Measurements from ENCODE around the gene SAP30. TPM values are rescaled to one million over a fixed set of nuclear protein-coding genes. Genes with fewer than 3 reads are reported as not detected.

Gene SAP30
- total RNA-seq, 1 donor from 2014 or later, result 13.0 TPM

DNA sequence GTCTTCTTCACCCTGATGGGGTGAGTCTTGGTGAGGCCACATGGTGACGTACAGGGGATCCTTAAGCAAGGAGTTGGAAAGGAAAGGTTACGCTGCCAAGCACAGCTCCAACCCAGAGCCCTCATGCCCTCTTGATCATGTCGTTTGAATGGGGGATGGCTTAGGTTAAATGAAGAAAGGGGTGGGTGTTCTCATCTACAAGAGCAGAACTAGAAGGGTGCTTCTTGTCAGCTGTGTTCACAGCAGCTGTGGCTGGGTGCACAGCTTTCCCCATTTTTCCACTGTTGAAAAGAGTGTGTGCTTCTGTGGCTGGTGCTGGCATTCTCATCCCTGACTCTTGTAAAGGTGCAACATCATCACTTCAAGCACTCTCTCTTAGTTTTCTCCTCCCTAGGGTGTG lies 43.7 kb downstream of the SAP30 start:
- intact Hi-C loops (cut with DNase I), result no loop called here
- Histone ChIP-seq H3K27ac (no peak overlapping the region), H3K36me3 (no peaks in the 10 kb centered on the region), H3K9me3 (no peaks in the 10 kb centered on the region), H3K4me1 (no peaks in the 10 kb centered on the region), H3K4me3 (no peak overlapping the region), H3K27me3 (no peaks in the 10 kb centered on the region)
- DNase-seq (ENCODE audit: extremely low spot score in 2 of 2), result no peak
- TF ChIP-seq POLR2A (IDR thresholded peaks at IDR 0.05) (no peak), POLR2AphosphoS5 (IDR thresholded peaks at IDR 0.05; ENCODE audit: insufficient read depth in 1 of 2, low read depth in 1 of 2) (no peak)
- TF ChIP-seq, protein P1, sequence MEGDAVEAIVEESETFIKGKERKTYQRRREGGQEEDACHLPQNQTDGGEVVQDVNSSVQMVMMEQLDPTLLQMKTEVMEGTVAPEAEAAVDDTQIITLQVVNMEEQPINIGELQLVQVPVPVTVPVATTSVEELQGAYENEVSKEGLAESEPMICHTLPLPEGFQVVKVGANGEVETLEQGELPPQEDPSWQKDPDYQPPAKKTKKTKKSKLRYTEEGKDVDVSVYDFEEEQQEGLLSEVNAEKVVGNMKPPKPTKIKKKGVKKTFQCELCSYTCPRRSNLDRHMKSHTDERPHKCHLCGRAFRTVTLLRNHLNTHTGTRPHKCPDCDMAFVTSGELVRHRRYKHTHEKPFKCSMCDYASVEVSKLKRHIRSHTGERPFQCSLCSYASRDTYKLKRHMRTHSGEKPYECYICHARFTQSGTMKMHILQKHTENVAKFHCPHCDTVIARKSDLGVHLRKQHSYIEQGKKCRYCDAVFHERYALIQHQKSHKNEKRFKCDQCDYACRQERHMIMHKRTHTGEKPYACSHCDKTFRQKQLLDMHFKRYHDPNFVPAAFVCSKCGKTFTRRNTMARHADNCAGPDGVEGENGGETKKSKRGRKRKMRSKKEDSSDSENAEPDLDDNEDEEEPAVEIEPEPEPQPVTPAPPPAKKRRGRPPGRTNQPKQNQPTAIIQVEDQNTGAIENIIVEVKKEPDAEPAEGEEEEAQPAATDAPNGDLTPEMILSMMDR (IDR thresholded peaks at IDR 0.05), result no peak

DNA sequence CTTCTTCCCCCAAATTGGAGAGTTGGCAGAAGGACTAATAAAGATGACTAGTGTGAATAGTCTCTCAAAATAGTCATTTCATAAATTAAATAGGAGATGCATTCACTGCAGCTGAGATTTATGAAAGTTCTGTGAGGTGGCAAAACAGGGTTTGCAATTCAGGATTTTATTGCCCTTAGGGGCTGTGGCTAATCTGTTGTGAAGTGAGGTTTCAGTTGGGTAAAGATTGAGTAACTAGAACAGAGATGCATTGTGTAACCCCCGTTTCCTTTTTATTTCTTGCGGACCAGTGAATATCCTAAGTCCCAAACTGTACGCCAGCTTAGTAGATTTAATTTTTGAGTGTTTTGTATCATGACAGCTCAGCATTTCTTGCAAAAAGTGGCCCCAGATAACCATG lies 44.3 kb downstream of the SAP30 start:
- Histone ChIP-seq H3K27ac (no peak overlapping the region), H3K4me1 (no peaks in the 10 kb centered on the region), H3K9me3 (no peaks in the 10 kb centered on the region), H3K27me3 (no peaks in the 10 kb centered on the region), H3K4me3 (no peak overlapping the region), H3K36me3 (no peaks in the 10 kb centered on the region)
- DNase-seq (ENCODE audit: extremely low spot score in 2 of 2), result no peak
- TF ChIP-seq, protein P1 (IDR thresholded peaks at IDR 0.05), result no peak
- TF ChIP-seq POLR2A (IDR thresholded peaks at IDR 0.05) (no peak), POLR2AphosphoS5 (IDR thresholded peaks at IDR 0.05; ENCODE audit: insufficient read depth in 1 of 2, low read depth in 1 of 2) (no peak)
- intact Hi-C loops (cut with DNase I), result loop anchor here (5.0 kb wide), 1 partner anchor 98 kb away; no protein-coding TSS in a partner anchor

DNA sequence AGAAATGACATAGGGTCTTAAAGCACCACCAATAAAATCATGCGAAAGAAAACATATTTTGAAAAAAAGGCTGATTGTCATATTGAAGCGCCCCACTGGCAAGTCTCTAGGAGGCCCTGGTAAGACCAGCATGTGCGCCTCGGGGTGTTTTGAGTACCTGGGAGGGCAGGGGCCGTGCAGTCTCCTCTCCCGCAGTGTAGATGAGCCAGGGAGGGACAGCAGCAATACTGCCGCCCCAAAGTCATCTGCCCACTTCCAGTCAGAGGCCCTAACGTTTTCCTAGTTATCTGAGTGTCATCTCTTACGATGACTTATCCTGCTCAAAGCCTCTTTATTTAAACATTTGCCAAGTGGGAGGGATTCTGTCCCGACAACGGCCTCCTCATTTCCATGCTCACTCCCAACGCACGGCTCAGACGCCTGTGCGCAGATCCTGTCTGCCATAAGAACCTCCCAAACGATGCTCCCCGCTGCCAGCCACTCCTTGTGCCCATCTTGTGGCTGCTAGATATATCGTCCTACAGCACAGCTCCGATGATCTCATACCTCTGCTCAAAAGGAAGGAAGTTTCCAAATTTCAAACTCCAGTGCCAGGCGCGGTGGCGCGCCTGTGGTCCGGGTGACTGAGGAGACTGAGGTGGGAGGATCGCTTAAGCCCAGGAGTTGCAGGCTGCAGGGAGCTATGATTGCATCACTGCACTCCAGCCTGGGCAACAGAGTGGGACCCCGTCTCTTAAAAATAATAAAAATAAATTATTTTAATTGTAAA lies 45.3 kb downstream of the SAP30 start:
- Histone ChIP-seq H3K27ac (peak overlapping the region; percentile 31), H3K4me1 (peaks cover 4% of the 10 kb centered on the region), H3K4me3 (no peak overlapping the region)

DNA sequence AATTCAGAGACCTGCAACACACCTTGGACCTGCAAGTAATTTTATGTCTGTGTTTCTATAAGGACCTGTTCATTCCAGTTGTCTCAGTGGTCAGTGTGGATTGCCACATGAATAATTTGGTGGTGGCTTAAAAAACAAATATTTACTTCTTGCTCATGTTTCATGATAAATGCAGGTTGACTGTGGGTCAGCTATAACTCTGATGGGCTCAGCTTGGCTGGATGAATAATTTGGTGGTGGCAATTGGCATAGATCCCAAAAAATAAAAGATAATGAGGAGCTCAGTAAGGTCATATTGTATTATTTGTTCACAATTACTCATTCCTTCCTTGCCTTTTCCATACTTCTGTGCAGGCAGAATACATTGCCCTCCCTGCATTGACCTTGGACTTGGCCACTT lies 47.1 kb downstream of the SAP30 start:
- TF ChIP-seq POLR2A (IDR thresholded peaks at IDR 0.05), result no peak
- no peak for TF ChIP-seq POLR2AphosphoS5 (IDR thresholded peaks at IDR 0.05; ENCODE audit: insufficient read depth in 1 of 2, low read depth in 1 of 2)
- TF ChIP-seq, protein P1 (IDR thresholded peaks at IDR 0.05), result no peak
- Histone ChIP-seq H3K27ac (no peak overlapping the region), H3K9me3 (no peaks in the 10 kb centered on the region), H3K4me3 (no peak overlapping the region), H3K4me1 (peaks cover 4% of the 10 kb centered on the region), H3K27me3 (no peaks in the 10 kb centered on the region), H3K36me3 (no peaks in the 10 kb centered on the region)
- intact Hi-C loops (cut with DNase I), result loop anchor here (5.0 kb wide), 1 partner anchor 101 kb away; no protein-coding TSS in a partner anchor
- no peak for DNase-seq (ENCODE audit: extremely low spot score in 2 of 2)

More for the DNA sequence above, 45.3 kb downstream of the SAP30 start:
- no peak for DNase-seq (ENCODE audit: extremely low spot score in 2 of 2)
- TF ChIP-seq, protein P1 (IDR thresholded peaks at IDR 0.05), result no peak
- TF ChIP-seq POLR2A (IDR thresholded peaks at IDR 0.05) (no peak), POLR2AphosphoS5 (IDR thresholded peaks at IDR 0.05; ENCODE audit: insufficient read depth in 1 of 2, low read depth in 1 of 2) (no peak)
- Histone ChIP-seq H3K27me3 (no peaks in the 10 kb centered on the region), H3K36me3 (no peaks in the 10 kb centered on the region), H3K9me3 (no peaks in the 10 kb centered on the region)
- intact Hi-C loops (cut with DNase I), result loop anchor here (5.0 kb wide), 1 partner anchor 99 kb away; no protein-coding TSS in a partner anchor

DNA sequence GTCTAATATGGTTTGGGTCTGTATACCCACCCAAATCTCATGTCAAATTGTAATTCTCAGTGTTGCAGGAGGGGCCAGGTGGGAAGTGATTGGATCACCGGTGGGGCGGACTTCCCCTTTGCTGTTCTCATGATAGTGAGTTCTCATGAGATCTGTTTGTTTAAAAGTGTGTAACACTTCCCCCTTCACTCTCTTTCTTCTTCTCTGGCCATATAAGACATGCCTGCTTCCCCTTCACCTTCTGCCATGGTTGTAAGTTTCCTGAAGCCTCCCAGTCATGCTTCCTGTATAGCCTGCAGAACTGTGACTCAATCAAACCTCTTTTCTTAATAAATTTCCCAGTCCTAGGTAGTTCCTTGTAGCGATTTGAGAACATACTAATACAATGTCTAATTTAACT lies 47.9 kb downstream of the SAP30 start:
- H3K27ac ChIP-seq, result no peak overlapping the region
- TF ChIP-seq, protein P1 (IDR thresholded peaks at IDR 0.05), result no peak
- TF ChIP-seq POLR2A (IDR thresholded peaks at IDR 0.05), result no peak
- no peak for TF ChIP-seq POLR2AphosphoS5 (IDR thresholded peaks at IDR 0.05; ENCODE audit: insufficient read depth in 1 of 2, low read depth in 1 of 2)
- H3K27me3 ChIP-seq, result no peaks in the 10 kb centered on the region
- no peaks in the 10 kb centered on the region for H3K36me3 ChIP-seq
- no peak overlapping the region for H3K4me3 ChIP-seq
- DNase-seq (ENCODE audit: extremely low spot score in 2 of 2), result no peak
- intact Hi-C loops (cut with DNase I), result loop anchor here (5.0 kb wide), 1 partner anchor 101 kb away; no protein-coding TSS in a partner anchor
- peaks cover 4% of the 10 kb centered on the region for H3K4me1 ChIP-seq
- no peaks in the 10 kb centered on the region for H3K9me3 ChIP-seq

Data from vagina (tissue), 2 donors.